WTC11 (cell line): Measurements from ENCODE around the gene METTL15. TPM values are rescaled to one million over a fixed set of nuclear protein-coding genes. Genes with fewer than 3 reads are reported as not detected.

Experiments
- ATAC-seq: fragments of 200-7000 bp; cut with Tn5 transposase; 2 replicates; pipeline ENCODE4 v1.10.0; 2021; ENCODE audit warnings: mild to moderate bottlenecking, moderate library complexity
- CTCF ChIA-PET: fragments of 300-600 bp; sonication (Branson Sonifier 250); formaldehyde crosslinking; loops from one replicate; lab custom pipeline; 2021; ENCODE audit warnings: antibody characterized with exemption; lab: Charles Lee
- POLR2A ChIA-PET: fragments of 350-600 bp; sonication (Branson Sonifier 250); formaldehyde crosslinking; loops from one replicate; lab custom pipeline; 2021; ENCODE audit warnings: antibody characterized with exemption; lab: Charles Lee
- DNase-seq: peaks from one replicate; pipeline ENCODE4 v3.0.0; 2021; ENCODE audit warnings: low spot score
- H3K27ac Mint-ChIP-seq: 2 replicates; pipeline ENCODE4 v1.8.0; 2021; ENCODE audit warnings: mixed read lengths
- H3K27me3 Mint-ChIP-seq: 2 replicates; pipeline ENCODE4 v1.8.0; 2021; ENCODE audit warnings: low read depth, mild to moderate bottlenecking, moderate library complexity, mixed read lengths
- H3K36me3 Mint-ChIP-seq: 2 replicates; pipeline ENCODE4 v1.8.0; 2021; ENCODE audit warnings: mixed read lengths
- H3K4me1 Mint-ChIP-seq: 2 replicates; pipeline ENCODE4 v1.8.0; 2022; ENCODE audit warnings: mixed read lengths
- H3K4me3 Mint-ChIP-seq: 2 replicates; pipeline ENCODE4 v1.8.0; 2021; ENCODE audit warnings: mild to moderate bottlenecking, moderate library complexity, mixed read lengths
- H3K9me3 Mint-ChIP-seq: 2 replicates; pipeline ENCODE4 v1.8.0; 2021; ENCODE audit warnings: mixed read lengths
- ARID4B ChIP-seq: sonication (generic); formaldehyde crosslinking; IDR thresholded peaks from 2 replicates; pipeline ENCODE4 v1.8.0; 2023; ENCODE audit warnings: missing genetic modification reagents, mild to moderate bottlenecking, borderline replicate concordance
- CREB1 ChIP-seq: sonication (generic); formaldehyde crosslinking; IDR thresholded peaks from 2 replicates; pipeline ENCODE4 v1.8.0; 2023; ENCODE audit warnings: mild to moderate bottlenecking, missing genetic modification reagents
- E2F4 ChIP-seq: sonication (generic); formaldehyde crosslinking; IDR thresholded peaks from 2 replicates; pipeline ENCODE4 v1.8.1; 2022; ENCODE audit warnings: low read depth, mild to moderate bottlenecking, moderate library complexity, missing genetic modification reagents, borderline replicate concordance
- FOXP4 ChIP-seq: sonication (generic); formaldehyde crosslinking; IDR thresholded peaks from 2 replicates; pipeline ENCODE4 v1.8.0; 2022; ENCODE audit warnings: mild to moderate bottlenecking, missing genetic modification reagents
- KAT7 ChIP-seq: sonication (generic); formaldehyde crosslinking; IDR thresholded peaks from 2 replicates; pipeline ENCODE4 v1.8.1; 2023; ENCODE audit warnings: missing genetic modification reagents, mild to moderate bottlenecking, borderline replicate concordance
- USF2 ChIP-seq: sonication (generic); formaldehyde crosslinking; IDR thresholded peaks from 2 replicates; pipeline ENCODE4 v1.8.1; 2023; ENCODE audit warnings: mild to moderate bottlenecking, missing genetic modification reagents, moderate library complexity
- ZNF219 ChIP-seq: sonication (generic); formaldehyde crosslinking; IDR thresholded peaks from 2 replicates; pipeline ENCODE4 v1.8.0; 2023; ENCODE audit warnings: missing genetic modification reagents, mild to moderate bottlenecking, borderline replicate concordance
- ZNF263 ChIP-seq: sonication (generic); formaldehyde crosslinking; IDR thresholded peaks from 2 replicates; pipeline ENCODE4 v1.8.1; 2022; ENCODE audit warnings: low read depth, mild to moderate bottlenecking, moderate library complexity, missing genetic modification reagents
- ZNF532 ChIP-seq: fragments of 250-450 bp; sonication (Bioruptor Pico); IDR thresholded peaks from 2 replicates; pipeline ENCODE4 v1.9.0; 2021; ENCODE audit warnings: mild to moderate bottlenecking, borderline replicate concordance
- total RNA-seq: library from RNA; stranded (reverse); gene quantifications from 3 replicates; pipeline ENCODE4 v1.2.3, GENCODE V29; 2021
- TF ChIP-seq, protein P1 (sequence below): fragments of 250-450 bp; sonication (Bioruptor Pico); conservative IDR thresholded peaks from 2 replicates; pipeline ENCODE4 v1.9.0; 2021; ENCODE audit warnings: mild to moderate bottlenecking
- TF ChIP-seq, protein P2 (sequence below): sonication (generic); formaldehyde crosslinking; IDR thresholded peaks from 2 replicates; pipeline ENCODE4 v1.8.0; 2022; ENCODE audit warnings: mild to moderate bottlenecking, missing genetic modification reagents

The METTL15 gene
- total RNA-seq, 1 experiment from 2014 or later = 13.2 TPM

GRCh38 chr11:28089378-28089777, 18.8 kb upstream of the METTL15 start (continued):
- TF ChIP-seq ARID4B = no peak
- no peak for TF ChIP-seq ZNF219 (CRISPR knock-in tag)

- TF ChIP-seq USF2 (CRISPR knock-in tag) (no peak), E2F4 (no peak)
- TF ChIP-seq, protein P1, sequence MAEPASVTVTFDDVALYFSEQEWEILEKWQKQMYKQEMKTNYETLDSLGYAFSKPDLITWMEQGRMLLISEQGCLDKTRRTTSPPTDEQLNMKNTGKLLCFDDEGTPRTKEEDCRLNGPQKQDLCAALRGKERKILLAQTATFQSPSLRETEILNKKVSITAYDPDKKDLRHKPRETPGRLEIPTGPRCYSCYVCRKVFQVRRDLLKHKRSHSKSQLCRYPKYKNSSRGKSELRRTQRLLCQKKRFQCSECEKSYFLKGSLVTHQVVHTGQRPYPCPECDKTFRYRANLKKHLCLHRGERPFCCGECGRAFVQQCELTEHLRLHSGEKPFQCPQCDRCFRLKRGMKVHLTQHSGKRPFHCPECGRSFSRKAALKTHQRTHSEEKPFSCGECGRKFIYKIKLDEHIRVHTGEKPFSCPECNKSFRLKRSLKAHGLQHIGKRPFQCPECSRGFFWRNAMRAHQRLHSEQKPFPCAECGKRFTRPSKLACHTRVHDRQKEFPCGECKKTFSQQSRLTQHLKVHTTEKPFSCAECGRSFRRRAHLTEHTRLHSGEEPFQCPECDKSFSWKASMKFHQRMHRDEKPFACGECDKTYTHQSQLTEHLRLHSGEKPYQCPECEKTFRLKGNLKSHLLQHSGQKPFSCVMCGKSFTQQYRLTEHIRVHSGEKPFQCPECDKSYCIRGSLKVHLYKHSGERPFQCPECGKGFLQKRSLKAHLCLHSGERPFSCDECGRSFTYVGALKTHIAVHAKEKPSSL (CRISPR knock-in tag) = no peak
- POLR2A ChIA-PET = no interaction called here
- no peaks in the 10 kb centered on the region for H3K4me1 Mint-ChIP-seq
- CTCF ChIA-PET = interaction anchor here (1.8 kb wide), 1 partner anchor 391 kb away, joined by 5 read pairs; no protein-coding TSS in a partner anchor
- no peaks in the 10 kb centered on the region for H3K27me3 Mint-ChIP-seq
- no peak overlapping the region for H3K27ac Mint-ChIP-seq
- DNase-seq = no peak
- H3K4me3 Mint-ChIP-seq = no peak overlapping the region
- H3K36me3 Mint-ChIP-seq = peaks cover 7% of the 10 kb centered on the region
- no peak for ATAC-seq
- H3K9me3 Mint-ChIP-seq = no peaks in the 10 kb centered on the region
Observed at GRCh38 chr11:28090052-28090749, 18.0 kb upstream of the METTL15 start.

DNA sequence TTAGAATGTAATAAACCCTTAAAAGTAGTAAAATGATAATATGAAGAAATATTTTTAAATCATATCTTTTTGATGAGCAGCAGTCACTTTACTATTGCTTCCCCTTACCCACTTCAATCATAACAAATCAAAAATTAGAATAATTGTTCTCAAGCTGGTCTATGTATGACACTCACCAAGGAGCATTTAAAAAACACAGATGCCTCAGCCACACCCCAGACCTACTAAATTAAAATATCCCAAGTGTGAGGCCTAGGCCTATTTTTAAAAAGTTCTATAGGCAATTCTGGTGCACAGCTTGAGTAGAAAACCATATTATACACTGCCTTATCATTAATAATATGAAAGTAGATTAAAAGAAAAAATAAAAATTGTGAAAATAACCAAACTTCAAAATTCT, 15.4 kb upstream of the METTL15 start:
- peaks cover 8% of the 10 kb centered on the region for H3K36me3 Mint-ChIP-seq
- no peak for ATAC-seq
- H3K4me1 Mint-ChIP-seq = no peaks in the 10 kb centered on the region
- POLR2A ChIA-PET = no interaction called here
- CTCF ChIA-PET = no interaction called here
- no peak overlapping the region for H3K4me3 Mint-ChIP-seq
- no peaks in the 10 kb centered on the region for H3K27me3 Mint-ChIP-seq
- no peak for TF ChIP-seq CREB1
- TF ChIP-seq FOXP4 (CRISPR knock-in tag) = no peak
- no peak for TF ChIP-seq KAT7
- no peak for TF ChIP-seq ZNF532 (CRISPR knock-in tag)
- TF ChIP-seq, protein P1 (CRISPR knock-in tag) = no peak
- TF ChIP-seq, protein P2, sequence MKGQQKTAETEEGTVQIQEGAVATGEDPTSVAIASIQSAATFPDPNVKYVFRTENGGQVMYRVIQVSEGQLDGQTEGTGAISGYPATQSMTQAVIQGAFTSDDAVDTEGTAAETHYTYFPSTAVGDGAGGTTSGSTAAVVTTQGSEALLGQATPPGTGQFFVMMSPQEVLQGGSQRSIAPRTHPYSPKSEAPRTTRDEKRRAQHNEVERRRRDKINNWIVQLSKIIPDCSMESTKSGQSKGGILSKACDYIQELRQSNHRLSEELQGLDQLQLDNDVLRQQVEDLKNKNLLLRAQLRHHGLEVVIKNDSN (CRISPR knock-in tag) = no peak
- no peak for TF ChIP-seq ZNF263
- TF ChIP-seq, all 79 proteins: peak for 0
- H3K27ac Mint-ChIP-seq = no peak overlapping the region
- DNase-seq = no peak
- H3K9me3 Mint-ChIP-seq = no peaks in the 10 kb centered on the region
